ENCODE data around the gene SKOR1. TPM values are rescaled to one million over a fixed set of nuclear protein-coding genes. Genes with fewer than 3 reads are reported as not detected.

SKOR1 gene
- total and polyA plus RNA-seq, 12 donors: 0.07 to 0.40 (median 0.15) TPM

- intact Hi-C loops (cut with DNase I): no loop called here
- WGBS, 2 donors: 67 to 71% methylated on average over 3 of the region's 3 CpGs
- TF ChIP-seq CTCF (IDR thresholded peaks at IDR 0.05): no peak
- ATAC-seq (no peak), DNase-seq (no peak)
- Histone ChIP-seq H3K4me3 (no peak overlapping the region), H3K36me3 (no peaks in the 10 kb centered on the region), H3K27me3 (no peaks in the 10 kb centered on the region), H3K27ac (no peak overlapping the region), H3K9me3 (peaks cover 0 to 7% (median 0%) of the 10 kb centered on the region in 11 donors), H3K4me1 (peaks cover 0 to 7% (median 0%) of the 10 kb centered on the region in 9 donors)
Observed at GRCh38 chr15:67852418-67852817, 27.1 kb downstream of the SKOR1 start.

- intact Hi-C loops (cut with DNase I): no loop called here
- Histone ChIP-seq H3K4me1 (peaks cover 0 to 7% (median 0%) of the 10 kb centered on the region in 9 donors), H3K9me3 (peaks cover 0 to 7% (median 0%) of the 10 kb centered on the region in 11 donors), H3K27me3 (no peaks in the 10 kb centered on the region), H3K4me3 (no peak overlapping the region), H3K27ac (no peak overlapping the region), H3K36me3 (no peaks in the 10 kb centered on the region)
- ATAC-seq (no peak), DNase-seq (no peak)
- WGBS, 2 donors: 91 to 92% methylated on average over 3 of the region's 3 CpGs
- TF ChIP-seq CTCF (IDR thresholded peaks at IDR 0.05): no peak
Observed at GRCh38 chr15:67853454-67853853, 28.1 kb downstream of the SKOR1 start.

GRCh38 chr15:67854358-67854757 lies 29.0 kb downstream of the SKOR1 start:
- DNase-seq (no peak), ATAC-seq (no peak)
- H3K27me3 ChIP-seq: no peaks in the 10 kb centered on the region
- intact Hi-C loops (cut with DNase I): no loop called here
- TF ChIP-seq CTCF (IDR thresholded peaks at IDR 0.05): no peak
- WGBS, 2 donors: 91 to 92% methylated on average over 1 of the region's 1 CpG
- no peak overlapping the region for H3K4me3 ChIP-seq
- no peak overlapping the region for H3K27ac ChIP-seq
- H3K36me3 ChIP-seq: no peaks in the 10 kb centered on the region
- H3K9me3 ChIP-seq: peaks cover 0 to 4% (median 0%) of the 10 kb centered on the region in 11 donors
- H3K4me1 ChIP-seq: peaks cover 0 to 7% (median 0%) of the 10 kb centered on the region in 9 donors

- WGBS, 2 donors: 69 to 71% methylated on average over 3 of the region's 3 CpGs
- H3K36me3 ChIP-seq: no peaks in the 10 kb centered on the region
Observed at GRCh38 chr15:67855842-67856241, 30.5 kb downstream of the SKOR1 start.

More at GRCh38 chr15:67855842-67856241, 30.5 kb downstream of the SKOR1 start:
- DNase-seq: no peak
- no peak for TF ChIP-seq CTCF (IDR thresholded peaks at IDR 0.05)
- Histone ChIP-seq H3K4me1 (peaks cover 0 to under 1% (median 0%) of the 10 kb centered on the region in 9 donors), H3K27ac (no peak overlapping the region), H3K4me3 (no peak overlapping the region), H3K9me3 (no peaks in the 10 kb centered on the region), H3K27me3 (no peaks in the 10 kb centered on the region)
- intact Hi-C loops (cut with DNase I): no loop called here
- no peak for ATAC-seq

Measured in heart right ventricle (tissue), 16 donors.